KOPT-K1 (cell line): ENCODE measurements around the gene C1orf56.

ENCODE experiments used
- H3K27ac ChIP-seq: fragments of 200-600 bp; sonication (generic); 2 replicates; pipeline ENCODE4 v1.5.1; 2016; ENCODE audit warnings: antibody characterized with exemption, mild to moderate bottlenecking, low read depth, low read length; ENCODE audit not compliant: poor library complexity, severe bottlenecking
- H3K36me3 ChIP-seq: fragments of 200-600 bp; sonication (generic); 2 replicates; pipeline ENCODE4 v1.5.1; 2017; ENCODE audit warnings: antibody characterized with exemption, mild to moderate bottlenecking, low read length, moderate library complexity; ENCODE audit not compliant: insufficient read depth
- H3K9me3 ChIP-seq: fragments of 200-600 bp; sonication (generic); 2 replicates; pipeline ENCODE4 v1.5.1; 2017; ENCODE audit warnings: antibody characterized with exemption, low read length, mild to moderate bottlenecking; ENCODE audit not compliant: insufficient read depth, poor library complexity, severe bottlenecking

Gene C1orf56

GRCh38 chr1:151047591-151047924, at the start of gene C1orf56:
Gene C1orf56, plus strand, starts transcription at chr1:151047751. Its CDS starts 97 bp downstream, at chr1:151047848.
- peak within 1 kb of the TSS; percentile 52 for H3K27ac ChIP-seq
- H3K36me3 ChIP-seq, result peaks cover 17% of the 10 kb centered on the region
- no peaks in the 10 kb centered on the region for H3K9me3 ChIP-seq

- no peaks in the 10 kb centered on the region for H3K36me3 ChIP-seq
- no peak overlapping the region for H3K27ac ChIP-seq
- no peaks in the 10 kb centered on the region for H3K9me3 ChIP-seq
Observed at GRCh38 chr1:150997949-150998348, 49.6 kb upstream of the C1orf56 start.

- H3K9me3 ChIP-seq, result no peaks in the 10 kb centered on the region
- no peaks in the 10 kb centered on the region for H3K36me3 ChIP-seq
- no peak overlapping the region for H3K27ac ChIP-seq
Observed at GRCh38 chr1:150999051-150999674, 48.4 kb upstream of the C1orf56 start.

GRCh38 chr1:150999926-151000325, 47.6 kb upstream of the C1orf56 start:
- Histone ChIP-seq H3K36me3 (no peaks in the 10 kb centered on the region), H3K27ac (no peak overlapping the region), H3K9me3 (no peaks in the 10 kb centered on the region)

GRCh38 chr1:151000408-151000807, 47.1 kb upstream of the C1orf56 start:
- Histone ChIP-seq H3K9me3 (no peaks in the 10 kb centered on the region), H3K27ac (no peak overlapping the region), H3K36me3 (no peaks in the 10 kb centered on the region)

- H3K27ac ChIP-seq, result no peak overlapping the region
- no peaks in the 10 kb centered on the region for H3K36me3 ChIP-seq
- H3K9me3 ChIP-seq, result no peaks in the 10 kb centered on the region
Observed at GRCh38 chr1:151001602-151002001, 45.9 kb upstream of the C1orf56 start.

GRCh38 chr1:151002051-151002450, 45.5 kb upstream of the C1orf56 start:
- H3K36me3 ChIP-seq, result no peaks in the 10 kb centered on the region
- no peak overlapping the region for H3K27ac ChIP-seq
- no peaks in the 10 kb centered on the region for H3K9me3 ChIP-seq

- H3K27ac ChIP-seq, result no peak overlapping the region
- H3K9me3 ChIP-seq, result no peaks in the 10 kb centered on the region
- no peaks in the 10 kb centered on the region for H3K36me3 ChIP-seq
Observed at GRCh38 chr1:151002611-151003010, 44.9 kb upstream of the C1orf56 start.

GRCh38 chr1:151003180-151003579, 44.4 kb upstream of the C1orf56 start:
- no peaks in the 10 kb centered on the region for H3K36me3 ChIP-seq
- no peaks in the 10 kb centered on the region for H3K9me3 ChIP-seq
- H3K27ac ChIP-seq, result no peak overlapping the region

- Histone ChIP-seq H3K36me3 (no peaks in the 10 kb centered on the region), H3K9me3 (no peaks in the 10 kb centered on the region), H3K27ac (no peak overlapping the region)
Observed at GRCh38 chr1:151005729-151006319, 41.7 kb upstream of the C1orf56 start.

GRCh38 chr1:151006327-151007052, 41.1 kb upstream of the C1orf56 start, which contains the start of gene MINDY1:
Gene MINDY1, minus strand, starts transcription at chr1:151006902. Its CDS starts 4,285 bp downstream, at chr1:151002617.
- peak within 1 kb of the TSS; percentile 74 for H3K27ac ChIP-seq
- no peaks in the 10 kb centered on the region for H3K36me3 ChIP-seq
- no peaks in the 10 kb centered on the region for H3K9me3 ChIP-seq

- Histone ChIP-seq H3K27ac (peak overlapping the region; percentile 74), H3K9me3 (no peaks in the 10 kb centered on the region)
Observed at GRCh38 chr1:151007853-151008243, 39.7 kb upstream of the C1orf56 start.

GRCh38 chr1:151008244-151009205, 39.0 kb upstream of the C1orf56 start, which contains the start of gene PRUNE1:
Gene PRUNE1, plus strand, starts transcription at chr1:151008449. Its CDS starts 184 bp downstream, at chr1:151008633.
- Histone ChIP-seq H3K36me3 (0 out of 2 replicates have a peak, but pooled peaks cover 3% of the 10 kb centered on the region), H3K27ac (peak within 1 kb of the TSS; percentile 74), H3K9me3 (no peaks in the 10 kb centered on the region)

More at GRCh38 chr1:151007853-151008243, 39.7 kb upstream of the C1orf56 start:
- H3K36me3 ChIP-seq, result 0 out of 2 replicates have a peak, but pooled peaks cover 3% of the 10 kb centered on the region

- Histone ChIP-seq H3K27ac (peak overlapping the region; percentile 74), H3K9me3 (no peaks in the 10 kb centered on the region), H3K36me3 (0 out of 2 replicates have a peak, but pooled peaks cover 3% of the 10 kb centered on the region)
Observed at GRCh38 chr1:151009206-151009587, 38.4 kb upstream of the C1orf56 start.
